ENCODE measurements around the gene POU3F3. TPM values are rescaled to one million over a fixed set of nuclear protein-coding genes. Genes with fewer than 3 reads are reported as not detected.

Gene POU3F3
- 100 to 1,000 TPM; 101 to 110 (median 108) TPM for polyA plus RNA-seq (ENCODE audit: insufficient read length in 4 of 4)

GRCh38 chr2:104853534-104854497 is at the start of gene POU3F3:
Gene POU3F3, plus strand, starts transcription at chr2:104854115. Its CDS starts 1,396 bp downstream, at chr2:104855511.
- peak in 3 of 4 donors; percentile 84 to 92 (median 86) for DNase-seq (ENCODE audit: low read depth in 4 of 4, low spot score in 3 of 4)

DNA sequence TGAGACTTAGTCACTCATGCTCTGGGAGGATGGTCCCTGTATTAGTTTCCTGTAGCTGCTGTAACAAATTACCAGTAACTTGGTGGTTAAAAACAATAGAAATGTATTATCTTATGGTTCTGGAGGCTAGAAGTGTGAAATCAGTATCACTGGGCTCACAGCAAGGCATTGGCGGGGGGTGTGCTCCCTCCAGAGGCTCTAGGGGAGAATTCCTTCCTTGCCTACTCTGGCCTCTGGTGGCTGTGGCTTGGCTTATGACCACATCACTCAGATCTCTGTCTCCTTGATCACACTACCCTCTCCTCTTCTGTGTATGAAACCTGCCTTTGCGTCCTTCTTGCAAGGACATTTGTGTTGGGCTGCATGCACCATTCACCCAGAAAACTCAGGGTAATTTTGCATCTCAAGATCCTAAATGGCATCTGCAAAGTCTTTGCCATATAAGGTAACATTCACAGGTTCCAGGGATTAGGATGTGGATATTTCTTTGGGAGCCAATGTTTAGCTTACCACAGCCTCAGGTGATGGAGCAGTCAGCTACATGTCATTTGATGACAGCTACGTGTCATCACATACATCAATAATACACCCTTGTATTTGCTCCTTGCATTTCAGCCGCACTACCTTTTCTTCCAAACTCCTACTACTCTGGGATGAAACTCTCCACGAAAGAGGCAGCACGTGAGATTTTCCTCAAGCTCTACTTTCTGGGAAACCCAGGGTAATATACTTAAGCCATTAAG is 49.6 kb upstream of the POU3F3 start:
- no peak for DNase-seq (ENCODE audit: low read depth in 4 of 4, low spot score in 3 of 4)

GRCh38 chr2:104812286-104812685 is 41.6 kb upstream of the POU3F3 start:
- DNase-seq (ENCODE audit: low read depth in 4 of 4, low spot score in 3 of 4): no peak

DNA sequence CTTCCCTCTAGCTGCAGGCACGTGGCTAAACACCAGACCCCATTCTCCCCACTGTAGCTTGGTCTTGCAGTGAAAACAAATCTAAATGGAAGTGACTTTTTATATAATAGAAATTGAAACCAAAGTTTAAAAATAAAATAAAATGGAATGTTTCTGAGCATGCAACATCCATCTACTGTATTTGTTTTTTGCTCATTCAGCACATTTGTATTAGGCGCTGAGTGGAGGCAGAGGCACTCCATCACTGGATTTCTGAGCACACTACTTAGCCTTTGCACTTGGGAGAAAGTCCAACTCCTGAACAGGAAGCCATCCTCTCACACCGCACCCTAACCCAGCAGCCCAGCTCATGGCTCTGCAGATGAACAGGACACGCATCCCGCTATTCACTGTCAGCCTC is 37.8 kb upstream of the POU3F3 start:
- DNase-seq (ENCODE audit: low read depth in 4 of 4, low spot score in 3 of 4): no peak

GRCh38 chr2:104818264-104818663 is 35.7 kb upstream of the POU3F3 start:
- no peak for DNase-seq (ENCODE audit: low read depth in 4 of 4, low spot score in 3 of 4)

GRCh38 chr2:104820126-104820525 is 33.8 kb upstream of the POU3F3 start:
- DNase-seq (ENCODE audit: low read depth in 4 of 4, low spot score in 3 of 4): no peak

- no peak for DNase-seq (ENCODE audit: low read depth in 4 of 4, low spot score in 3 of 4)
These were observed 28.6 kb upstream of the POU3F3 start for GRCh38 chr2:104825124-104825865.

- no peak for DNase-seq (ENCODE audit: low read depth in 4 of 4, low spot score in 3 of 4)
These were observed 27.9 kb upstream of the POU3F3 start for GRCh38 chr2:104826016-104826415.

DNA sequence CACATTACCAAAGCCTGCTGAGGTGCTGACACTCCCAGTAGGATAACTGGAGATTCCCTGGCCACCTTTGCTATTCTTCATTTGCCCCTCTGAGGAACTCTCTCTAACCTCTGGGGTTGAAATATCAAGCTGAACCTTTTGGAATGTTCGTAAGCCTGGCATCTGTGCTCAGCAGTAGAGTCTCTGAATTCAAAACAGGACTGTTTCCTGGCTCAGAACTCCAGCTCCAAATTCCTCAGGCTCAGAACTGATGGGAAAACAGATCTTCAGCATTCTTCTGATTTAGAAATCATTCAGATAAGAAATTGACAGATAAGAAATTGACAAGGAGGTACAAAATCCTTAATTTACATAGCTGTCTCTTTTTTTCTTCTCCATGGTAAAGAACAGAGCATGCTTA is 22.2 kb upstream of the POU3F3 start:
- no peak for DNase-seq (ENCODE audit: low read depth in 4 of 4, low spot score in 3 of 4)

DNA sequence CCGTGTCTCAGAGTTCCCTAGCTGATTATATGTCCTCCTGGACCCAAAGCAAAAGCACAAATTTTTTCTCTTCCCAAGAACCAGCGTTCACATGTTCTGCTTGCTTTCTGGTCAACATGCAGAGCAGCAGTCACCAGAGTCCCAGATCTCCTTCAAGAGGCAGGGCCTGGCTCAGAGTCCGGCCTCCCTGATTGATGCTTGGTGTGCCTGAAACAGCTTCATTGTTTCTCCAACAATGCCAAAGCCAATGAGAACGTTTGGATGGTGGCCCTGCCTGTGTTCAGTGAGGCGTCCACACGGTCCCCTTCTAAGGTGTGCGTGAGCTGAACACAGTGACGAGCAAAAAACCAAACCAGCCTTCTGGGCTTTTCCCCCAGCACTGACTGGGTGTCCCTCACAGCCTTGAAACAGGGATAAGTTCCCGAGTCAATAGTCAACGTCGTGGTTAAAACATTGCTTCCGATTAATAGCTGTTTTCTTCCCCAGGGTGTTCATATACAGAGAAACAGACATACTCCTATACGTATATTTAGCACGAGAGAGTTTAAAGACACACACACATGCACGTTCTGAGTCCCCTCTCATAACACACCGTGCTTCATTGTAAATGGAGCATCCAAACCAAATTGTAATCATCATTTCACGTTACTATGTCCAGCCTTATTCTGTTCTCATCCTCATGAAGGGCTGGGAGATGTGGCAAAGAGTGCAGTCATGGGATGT is 19.3 kb upstream of the POU3F3 start:
- no peak for DNase-seq (ENCODE audit: low read depth in 4 of 4, low spot score in 3 of 4)

GRCh38 chr2:104836265-104836664 is 17.6 kb upstream of the POU3F3 start:
- no peak for DNase-seq (ENCODE audit: low read depth in 4 of 4, low spot score in 3 of 4)

DNA sequence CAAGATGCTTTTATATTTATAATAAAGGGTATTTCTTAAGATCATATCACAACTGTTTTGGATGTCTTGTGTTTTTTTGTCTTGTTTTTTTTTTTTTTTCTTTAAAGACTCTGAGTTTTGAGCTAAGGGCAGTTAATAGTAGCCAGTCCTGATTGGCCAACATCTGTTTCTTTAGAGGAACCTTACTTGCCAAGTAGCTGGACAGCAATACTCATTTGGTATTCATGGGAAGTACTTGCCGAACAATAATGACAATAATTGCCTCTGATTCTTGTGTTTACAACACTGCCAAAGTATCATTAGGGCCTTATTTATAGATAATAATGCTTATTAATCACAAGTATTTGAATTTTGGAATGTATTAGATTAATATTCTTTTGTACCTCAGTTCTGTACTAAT is 17.1 kb upstream of the POU3F3 start:
- no peak for DNase-seq (ENCODE audit: low read depth in 4 of 4, low spot score in 3 of 4)

DNA sequence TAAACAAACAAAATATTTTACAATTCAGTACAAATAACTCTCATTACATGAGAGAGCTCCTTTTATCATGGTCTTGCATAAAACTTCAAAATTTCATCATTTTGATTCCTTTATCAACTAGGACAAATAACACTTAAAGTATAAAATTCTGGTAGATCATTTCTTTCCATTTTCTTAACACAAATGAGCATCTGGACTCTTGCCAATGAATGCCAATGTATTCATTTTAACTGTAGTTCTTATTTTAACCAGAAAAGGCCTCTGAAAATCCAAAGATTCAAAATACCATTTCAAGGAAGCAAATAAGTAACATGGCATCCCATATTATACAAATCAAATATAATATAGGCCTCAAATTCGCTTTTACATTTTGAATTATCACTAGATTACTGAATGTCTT is 13.8 kb upstream of the POU3F3 start:
- no peak for DNase-seq (ENCODE audit: low read depth in 4 of 4, low spot score in 3 of 4)

- DNase-seq (ENCODE audit: low read depth in 4 of 4, low spot score in 3 of 4): no peak
These were observed 12.9 kb upstream of the POU3F3 start for GRCh38 chr2:104840893-104841585.

DNA sequence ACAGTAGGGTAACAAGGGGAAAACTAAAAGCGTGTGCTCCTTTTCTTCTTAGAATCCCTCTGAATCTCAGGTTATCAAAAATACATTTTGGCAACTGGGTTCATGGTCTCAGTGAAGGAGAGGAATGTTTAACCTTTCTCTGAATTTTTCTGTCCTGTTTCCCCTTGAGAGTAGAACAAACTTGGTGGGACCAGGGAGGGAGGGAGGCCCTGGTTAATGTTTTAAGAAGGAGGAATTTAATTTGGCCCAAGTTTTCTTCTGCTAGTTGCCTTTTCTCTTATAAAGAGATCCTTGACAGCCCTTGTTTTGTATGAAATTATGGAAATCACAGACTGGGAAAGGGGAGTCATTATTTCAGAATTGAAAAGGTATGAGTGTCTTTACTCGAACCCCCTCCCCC is 12.2 kb upstream of the POU3F3 start:
- DNase-seq (ENCODE audit: low read depth in 4 of 4, low spot score in 3 of 4): no peak

- DNase-seq (ENCODE audit: low read depth in 4 of 4, low spot score in 3 of 4): no peak
These were observed 8.9 kb upstream of the POU3F3 start for GRCh38 chr2:104844807-104845551.

DNA sequence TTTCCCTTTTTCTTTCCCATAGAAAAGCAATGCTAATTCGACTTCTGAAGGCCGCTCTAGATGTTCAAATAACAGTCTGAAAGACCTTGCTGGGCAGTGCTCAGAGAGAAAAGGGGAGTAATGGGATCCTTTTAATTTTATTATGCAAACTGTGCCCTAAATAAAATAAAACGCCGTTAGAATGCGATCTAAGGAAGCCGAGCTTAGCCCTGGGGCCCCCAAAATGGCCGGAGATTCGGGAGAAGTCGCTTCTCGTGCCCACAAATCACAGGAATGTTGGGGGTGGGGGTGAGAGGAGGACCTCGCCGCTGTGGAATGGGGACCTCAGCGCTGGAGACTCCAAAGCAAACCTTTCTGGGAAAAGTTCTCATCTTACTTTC is 8.4 kb upstream of the POU3F3 start:
- DNase-seq (ENCODE audit: low read depth in 4 of 4, low spot score in 3 of 4): no peak

DNA sequence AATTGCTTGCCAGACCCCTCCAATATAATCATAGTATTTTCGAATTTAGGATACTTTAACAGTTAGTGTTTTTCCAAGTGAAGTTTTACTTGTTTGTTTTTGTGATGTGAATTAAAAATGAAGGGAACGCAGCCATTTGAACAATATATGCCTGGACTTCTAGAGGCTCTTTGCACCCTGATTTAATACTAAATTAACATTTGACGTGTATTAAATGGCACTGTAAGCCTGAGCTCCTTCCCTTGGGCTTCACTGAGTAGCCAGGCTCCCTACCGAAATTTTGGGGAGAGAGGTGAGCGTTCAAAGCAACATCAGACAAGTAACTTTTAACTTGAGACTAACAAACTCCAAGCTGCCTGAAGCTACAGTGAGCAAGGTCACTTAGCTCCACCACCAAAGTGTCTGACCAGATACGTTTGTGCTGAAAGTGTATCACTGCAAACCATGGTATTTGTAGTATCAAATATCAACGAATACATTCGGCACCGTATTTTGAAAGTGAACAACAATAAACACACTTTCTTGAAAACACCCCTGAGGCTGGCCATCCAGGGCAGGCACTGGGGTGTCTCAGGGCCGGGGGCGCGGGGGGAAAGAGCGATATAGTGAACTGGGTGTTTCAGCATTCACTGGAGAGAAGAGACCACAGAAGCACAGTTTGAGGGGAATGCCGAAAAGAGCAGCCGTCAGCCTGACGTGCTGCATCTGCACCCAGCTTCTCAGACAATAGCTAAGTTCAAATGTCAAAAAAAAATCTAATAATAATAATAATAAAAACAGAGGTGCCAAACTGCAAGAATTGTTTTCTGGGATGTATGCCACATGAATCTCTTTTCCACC is 7.7 kb upstream of the POU3F3 start:
- DNase-seq (ENCODE audit: low read depth in 4 of 4, low spot score in 3 of 4): no peak

All from right renal pelvis (tissue), 4 donors.